ENCODE results near the gene NINJ2.
A peak's percentile ranks its signal among the peaks of the same experiment; 100 is the strongest.
"Not testable (repeated sequence)": the region's sequence is repeated elsewhere in the genome, so short reads cannot be mapped to it uniquely, and the experiment has no call there.

Gene NINJ2

GRCh38 chr12:632102-632696 is 31.0 kb downstream of the NINJ2 start:
- H3K4me3 ChIP-seq (ENCODE audit: low read depth in 1 of 2, low read length in 2 of 2) = no peak overlapping the region
- H3K27me3 ChIP-seq (ENCODE audit: control insufficient read depth in 1 of 2, insufficient read depth in 2 of 2, low read length in 2 of 2) = no peaks in the 10 kb centered on the region
- no peaks in the 10 kb centered on the region for H3K36me3 ChIP-seq (ENCODE audit: control insufficient read depth in 1 of 2, insufficient read depth in 2 of 2, low read length in 2 of 2)
- H3K9ac ChIP-seq (ENCODE audit: low read depth in 1 of 2, low read length in 2 of 2) = no peak overlapping the region
- peaks cover 0 to 8% of the 10 kb centered on the region in 2 donors for H3K4me1 ChIP-seq (ENCODE audit: control insufficient read depth in 1 of 2, insufficient read depth in 2 of 2, low read length in 2 of 2)
- H3K27ac ChIP-seq (ENCODE audit: low read depth, low read length) = no peak overlapping the region
- H3K9me3 ChIP-seq (ENCODE audit: control insufficient read depth in 1 of 2, low read length in 2 of 2) = no peaks in the 10 kb centered on the region

- Histone ChIP-seq H3K27me3 (ENCODE audit: control insufficient read depth in 1 of 2, insufficient read depth in 2 of 2, low read length in 2 of 2) (no peaks in the 10 kb centered on the region), H3K27ac (ENCODE audit: low read depth, low read length) (peak overlapping the region; percentile 10), H3K4me1 (ENCODE audit: control insufficient read depth in 1 of 2, insufficient read depth in 2 of 2, low read length in 2 of 2) (peaks cover 0 to 8% of the 10 kb centered on the region in 2 donors), H3K36me3 (ENCODE audit: control insufficient read depth in 1 of 2, insufficient read depth in 2 of 2, low read length in 2 of 2) (no peaks in the 10 kb centered on the region), H3K9ac (ENCODE audit: low read depth in 1 of 2, low read length in 2 of 2) (peak overlapping the region in 1 of 2 donors; percentile 39), H3K4me3 (ENCODE audit: low read depth in 1 of 2, low read length in 2 of 2) (peak overlapping the region in 1 of 2 donors; percentile 38), H3K9me3 (ENCODE audit: control insufficient read depth in 1 of 2, low read length in 2 of 2) (no peaks in the 10 kb centered on the region)
Observed at GRCh38 chr12:630656-631632, 32.3 kb downstream of the NINJ2 start.

GRCh38 chr12:628742-629078 is 34.5 kb downstream of the NINJ2 start:
- H3K36me3 ChIP-seq (ENCODE audit: control insufficient read depth in 1 of 2, insufficient read depth in 2 of 2, low read length in 2 of 2); H3K4me1 ChIP-seq (ENCODE audit: control insufficient read depth in 1 of 2, insufficient read depth in 2 of 2, low read length in 2 of 2); H3K9me3 ChIP-seq (ENCODE audit: control insufficient read depth in 1 of 2, low read length in 2 of 2); H3K9ac ChIP-seq (ENCODE audit: low read depth in 1 of 2, low read length in 2 of 2); H3K27ac ChIP-seq (ENCODE audit: low read depth, low read length); H3K27me3 ChIP-seq (ENCODE audit: control insufficient read depth in 1 of 2, insufficient read depth in 2 of 2, low read length in 2 of 2); H3K4me3 ChIP-seq (ENCODE audit: low read depth in 1 of 2, low read length in 2 of 2): not testable (repeated sequence)

- Histone ChIP-seq H3K27me3 (ENCODE audit: control insufficient read depth in 1 of 2, insufficient read depth in 2 of 2, low read length in 2 of 2) (no peaks in the 10 kb centered on the region), H3K4me3 (ENCODE audit: low read depth in 1 of 2, low read length in 2 of 2) (no peak overlapping the region), H3K9ac (ENCODE audit: low read depth in 1 of 2, low read length in 2 of 2) (no peak overlapping the region), H3K27ac (ENCODE audit: low read depth, low read length) (no peak overlapping the region), H3K9me3 (ENCODE audit: control insufficient read depth in 1 of 2, low read length in 2 of 2) (no peaks in the 10 kb centered on the region), H3K36me3 (ENCODE audit: control insufficient read depth in 1 of 2, insufficient read depth in 2 of 2, low read length in 2 of 2) (no peaks in the 10 kb centered on the region), H3K4me1 (ENCODE audit: control insufficient read depth in 1 of 2, insufficient read depth in 2 of 2, low read length in 2 of 2) (peaks cover 0 to 8% of the 10 kb centered on the region in 2 donors)
Observed at GRCh38 chr12:627863-628741, 35.1 kb downstream of the NINJ2 start.

GRCh38 chr12:627285-627684 is 36.0 kb downstream of the NINJ2 start:
- Histone ChIP-seq H3K4me1 (ENCODE audit: control insufficient read depth in 1 of 2, insufficient read depth in 2 of 2, low read length in 2 of 2) (peaks cover 0 to 4% of the 10 kb centered on the region in 2 donors), H3K4me3 (ENCODE audit: low read depth in 1 of 2, low read length in 2 of 2) (no peak overlapping the region), H3K27ac (ENCODE audit: low read depth, low read length) (no peak overlapping the region)

GRCh38 chr12:625998-626397 is 37.2 kb downstream of the NINJ2 start:
- no peaks in the 10 kb centered on the region for H3K36me3 ChIP-seq (ENCODE audit: control insufficient read depth in 1 of 2, insufficient read depth in 2 of 2, low read length in 2 of 2)
- H3K9me3 ChIP-seq (ENCODE audit: control insufficient read depth in 1 of 2, low read length in 2 of 2) = no peaks in the 10 kb centered on the region
- H3K4me3 ChIP-seq (ENCODE audit: low read depth in 1 of 2, low read length in 2 of 2) = no peak overlapping the region
- H3K27ac ChIP-seq (ENCODE audit: low read depth, low read length) = no peak overlapping the region
- no peak overlapping the region for H3K9ac ChIP-seq (ENCODE audit: low read depth in 1 of 2, low read length in 2 of 2)
- H3K27me3 ChIP-seq (ENCODE audit: control insufficient read depth in 1 of 2, insufficient read depth in 2 of 2, low read length in 2 of 2) = no peaks in the 10 kb centered on the region
- H3K4me1 ChIP-seq (ENCODE audit: control insufficient read depth in 1 of 2, insufficient read depth in 2 of 2, low read length in 2 of 2) = no peaks in the 10 kb centered on the region

More at GRCh38 chr12:627285-627684, 36.0 kb downstream of the NINJ2 start:
- H3K36me3 ChIP-seq (ENCODE audit: control insufficient read depth in 1 of 2, insufficient read depth in 2 of 2, low read length in 2 of 2) = no peaks in the 10 kb centered on the region
- no peaks in the 10 kb centered on the region for H3K9me3 ChIP-seq (ENCODE audit: control insufficient read depth in 1 of 2, low read length in 2 of 2)
- H3K9ac ChIP-seq (ENCODE audit: low read depth in 1 of 2, low read length in 2 of 2) = no peak overlapping the region
- no peaks in the 10 kb centered on the region for H3K27me3 ChIP-seq (ENCODE audit: control insufficient read depth in 1 of 2, insufficient read depth in 2 of 2, low read length in 2 of 2)

GRCh38 chr12:623865-624372 is 39.3 kb downstream of the NINJ2 start:
- no peak overlapping the region for H3K4me3 ChIP-seq (ENCODE audit: low read depth in 1 of 2, low read length in 2 of 2)
- H3K9ac ChIP-seq (ENCODE audit: low read depth in 1 of 2, low read length in 2 of 2) = no peak overlapping the region
- H3K4me1 ChIP-seq (ENCODE audit: control insufficient read depth in 1 of 2, insufficient read depth in 2 of 2, low read length in 2 of 2) = no peaks in the 10 kb centered on the region
- H3K36me3 ChIP-seq (ENCODE audit: control insufficient read depth in 1 of 2, insufficient read depth in 2 of 2, low read length in 2 of 2) = no peaks in the 10 kb centered on the region
- H3K9me3 ChIP-seq (ENCODE audit: control insufficient read depth in 1 of 2, low read length in 2 of 2) = no peaks in the 10 kb centered on the region
- no peak overlapping the region for H3K27ac ChIP-seq (ENCODE audit: low read depth, low read length)
- no peaks in the 10 kb centered on the region for H3K27me3 ChIP-seq (ENCODE audit: control insufficient read depth in 1 of 2, insufficient read depth in 2 of 2, low read length in 2 of 2)

- Histone ChIP-seq H3K27me3 (ENCODE audit: control insufficient read depth in 1 of 2, insufficient read depth in 2 of 2, low read length in 2 of 2) (no peaks in the 10 kb centered on the region), H3K9ac (ENCODE audit: low read depth in 1 of 2, low read length in 2 of 2) (no peak overlapping the region), H3K9me3 (ENCODE audit: control insufficient read depth in 1 of 2, low read length in 2 of 2) (no peaks in the 10 kb centered on the region), H3K36me3 (ENCODE audit: control insufficient read depth in 1 of 2, insufficient read depth in 2 of 2, low read length in 2 of 2) (no peaks in the 10 kb centered on the region), H3K27ac (ENCODE audit: low read depth, low read length) (no peak overlapping the region), H3K4me1 (ENCODE audit: control insufficient read depth in 1 of 2, insufficient read depth in 2 of 2, low read length in 2 of 2) (no peaks in the 10 kb centered on the region), H3K4me3 (ENCODE audit: low read depth in 1 of 2, low read length in 2 of 2) (no peak overlapping the region)
Observed at GRCh38 chr12:623172-623864, 39.9 kb downstream of the NINJ2 start.

- Histone ChIP-seq H3K27me3 (ENCODE audit: control insufficient read depth in 1 of 2, insufficient read depth in 2 of 2, low read length in 2 of 2) (no peaks in the 10 kb centered on the region), H3K36me3 (ENCODE audit: control insufficient read depth in 1 of 2, insufficient read depth in 2 of 2, low read length in 2 of 2) (no peaks in the 10 kb centered on the region), H3K4me3 (ENCODE audit: low read depth in 1 of 2, low read length in 2 of 2) (no peak overlapping the region), H3K4me1 (ENCODE audit: control insufficient read depth in 1 of 2, insufficient read depth in 2 of 2, low read length in 2 of 2) (no peaks in the 10 kb centered on the region), H3K9ac (ENCODE audit: low read depth in 1 of 2, low read length in 2 of 2) (no peak overlapping the region), H3K9me3 (ENCODE audit: control insufficient read depth in 1 of 2, low read length in 2 of 2) (no peaks in the 10 kb centered on the region), H3K27ac (ENCODE audit: low read depth, low read length) (no peak overlapping the region)
Observed at GRCh38 chr12:622416-622815, 40.8 kb downstream of the NINJ2 start.
